Measurements from ENCODE around the gene MORN5. TPM values are rescaled to one million over a fixed set of nuclear protein-coding genes. Genes with fewer than 3 reads are reported as not detected.

The MORN5 gene
- total and polyA plus RNA-seq, 2 donors (not counting 1 experiment from before 2014, with no cell fraction given) = not detected

GRCh38 chr9:122110100-122110833, 49.4 kb upstream of the MORN5 start:
- POLR2A ChIA-PET = no interaction called here
- Mint-ChIP-seq H3K4me1 (no peaks in the 10 kb centered on the region), H3K27me3 (peaks cover 15% of the 10 kb centered on the region), H3K27ac (no peak overlapping the region), H3K9me3 (ENCODE audit: insufficient read depth) (no peaks in the 10 kb centered on the region), H3K4me3 (no peak overlapping the region)
- H3K4me3 ChIP-seq (ENCODE audit: control extremely low read depth in 1 of 5, extremely low read depth in 1 of 5, insufficient read depth in 1 of 5, low read depth in 2 of 5, low read length in 4 of 5) = no peak overlapping the region
- H3K36me3 ChIP-seq (replicated peaks in 1 of 2; ENCODE audit: control extremely low read depth in 1 of 2, control insufficient read depth in 1 of 2, extremely low read depth in 1 of 2, insufficient read depth in 2 of 2, low read length in 1 of 2) = no peaks in the 10 kb centered on the region
- H3K4me2 ChIP-seq (replicated peaks; ENCODE audit: low read depth, low read length, poor library complexity, severe bottlenecking) = no peak overlapping the region
- no peak overlapping the region for H3K9ac ChIP-seq (ENCODE audit: low read length)
- peaks cover 0 to 2% (median 0%) of the 10 kb centered on the region in 4 experiments for H3K27me3 ChIP-seq (replicated peaks in 1 of 4; ENCODE audit: control extremely low read depth in 1 of 4, control insufficient read depth in 3 of 4, insufficient read depth in 4 of 4, low read length in 3 of 4)
- no peak overlapping the region for H3K27ac ChIP-seq (ENCODE audit: low read length in 2 of 2)
- DNase-seq = no peak
- H3K9me3 ChIP-seq (ENCODE audit: control extremely low read depth in 1 of 3, control insufficient read depth in 2 of 3, insufficient read depth in 1 of 3, low read length in 2 of 3) = no peaks in the 10 kb centered on the region
- CTCF ChIA-PET = interaction anchor here (1.4 to 5.5 kb wide), 2 partner anchors 12 to 240 kb away, joined by 3 to 29 read pairs; no protein-coding TSS in a partner anchor
- intact Hi-C loops (cut with micrococcal nuclease) = no loop called here
- 92% methylated on average over 7 of the region's 7 CpGs for WGBS (ENCODE audit: insufficient coverage)
- TF ChIP-seq CTCF (IDR thresholded peaks at IDR 0.05) (no peak), EZH2 (IDR thresholded peaks at IDR 0.05; ENCODE audit: borderline replicate concordance, insufficient read depth, low read depth, low read length, poor library complexity, severe bottlenecking) (no peak)
- H3K79me2 ChIP-seq (ENCODE audit: control insufficient read depth, insufficient read depth, low read length) = no peaks in the 10 kb centered on the region
- ATAC-seq (ENCODE audit: low read depth) = no peak
- H3K4me1 ChIP-seq (ENCODE audit: control insufficient read depth in 2 of 2, insufficient read depth in 2 of 2, low read length in 2 of 2) = no peaks in the 10 kb centered on the region
- no peak overlapping the region for H2AFZ ChIP-seq (ENCODE audit: insufficient read depth, low read depth, low read length, poor library complexity, severe bottlenecking)
- H4K20me1 ChIP-seq (ENCODE audit: control insufficient read depth, insufficient read depth, low read length, poor library complexity, severe bottlenecking) = no peaks in the 10 kb centered on the region

DNA sequence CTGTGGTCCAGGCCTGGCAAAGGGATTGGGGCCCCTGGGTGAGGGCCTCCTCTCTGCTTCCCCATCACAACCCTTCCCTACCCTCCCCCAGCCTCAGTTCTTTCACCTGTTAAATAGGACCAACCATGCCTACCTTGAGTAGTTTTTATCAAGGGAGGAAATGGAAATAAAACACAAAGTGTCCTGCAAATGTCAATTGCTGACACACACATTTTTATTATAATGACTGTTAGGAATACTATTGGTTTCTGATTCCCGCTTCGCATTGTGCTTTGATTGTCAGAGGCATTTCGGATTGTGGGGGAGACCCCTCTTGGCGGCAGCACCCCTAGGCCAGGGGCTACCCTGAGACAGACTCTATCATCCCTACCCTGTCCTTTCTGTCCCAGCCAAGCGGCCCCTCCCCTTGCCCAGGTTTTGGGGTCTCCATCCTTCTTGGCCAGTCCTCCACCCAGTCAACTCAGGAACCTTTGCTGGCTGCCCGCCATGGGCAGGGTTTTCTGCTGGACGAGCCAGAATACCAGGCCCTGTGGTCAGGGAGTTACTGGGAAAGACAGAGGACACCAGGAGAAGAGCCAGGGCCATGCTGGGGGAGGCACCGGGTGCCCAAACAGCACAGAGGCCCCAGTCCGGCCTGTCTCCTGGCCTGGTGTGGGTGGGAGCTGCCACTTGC, 48.2 kb upstream of the MORN5 start:
- H3K79me2 ChIP-seq (ENCODE audit: control insufficient read depth, insufficient read depth, low read length) = no peaks in the 10 kb centered on the region

More for the DNA sequence above, 48.2 kb upstream of the MORN5 start:
- TF ChIP-seq CTCF (IDR thresholded peaks at IDR 0.05) (no peak), EZH2 (IDR thresholded peaks at IDR 0.05; ENCODE audit: borderline replicate concordance, insufficient read depth, low read depth, low read length, poor library complexity, severe bottlenecking) (no peak)
- Histone ChIP-seq H3K4me3 (ENCODE audit: control extremely low read depth in 1 of 5, extremely low read depth in 1 of 5, insufficient read depth in 1 of 5, low read depth in 2 of 5, low read length in 4 of 5) (no peak overlapping the region), H3K4me1 (ENCODE audit: control insufficient read depth in 2 of 2, insufficient read depth in 2 of 2, low read length in 2 of 2) (no peaks in the 10 kb centered on the region), H2AFZ (ENCODE audit: insufficient read depth, low read depth, low read length, poor library complexity, severe bottlenecking) (no peak overlapping the region), H3K36me3 (replicated peaks in 1 of 2; ENCODE audit: control extremely low read depth in 1 of 2, control insufficient read depth in 1 of 2, extremely low read depth in 1 of 2, insufficient read depth in 2 of 2, low read length in 1 of 2) (no peaks in the 10 kb centered on the region), H3K4me2 (replicated peaks; ENCODE audit: low read depth, low read length, poor library complexity, severe bottlenecking) (no peak overlapping the region), H3K27me3 (replicated peaks in 1 of 4; ENCODE audit: control extremely low read depth in 1 of 4, control insufficient read depth in 3 of 4, insufficient read depth in 4 of 4, low read length in 3 of 4) (peaks cover 0 to 2% (median 0%) of the 10 kb centered on the region in 4 experiments), H4K20me1 (ENCODE audit: control insufficient read depth, insufficient read depth, low read length, poor library complexity, severe bottlenecking) (no peaks in the 10 kb centered on the region), H3K27ac (ENCODE audit: low read length in 2 of 2) (no peak overlapping the region), H3K9me3 (ENCODE audit: control extremely low read depth in 1 of 3, control insufficient read depth in 2 of 3, insufficient read depth in 1 of 3, low read length in 2 of 3) (peaks cover 0 to 2% (median 0%) of the 10 kb centered on the region in 3 donors), H3K9ac (ENCODE audit: low read length) (no peak overlapping the region)
- ChIA-PET CTCF (interaction anchor here (5.5 kb wide), 1 partner anchor 13 kb away, joined by 29 read pairs; no protein-coding TSS in a partner anchor), POLR2A (no interaction called here)
- H3K4me1 Mint-ChIP-seq = no peaks in the 10 kb centered on the region
- H3K4me3 Mint-ChIP-seq = no peak overlapping the region
- no peak overlapping the region for H3K27ac Mint-ChIP-seq
- ATAC-seq (ENCODE audit: low read depth) (no peak), DNase-seq (no peak)
- WGBS (ENCODE audit: insufficient coverage) = 91% methylated on average over 6 of the region's 9 CpGs
- intact Hi-C loops (cut with micrococcal nuclease) = no loop called here
- H3K9me3 Mint-ChIP-seq (ENCODE audit: insufficient read depth) = no peaks in the 10 kb centered on the region
- peaks cover 19% of the 10 kb centered on the region for H3K27me3 Mint-ChIP-seq
